ENCODE results near the gene HOXB8.

The HOXB8 gene

GRCh38 chr17:48615047-48615962 is at the start of gene HOXB8:
Gene HOXB8, minus strand, starts transcription at chr17:48615292. Its CDS starts 588 bp downstream, at chr17:48614704.
- no peak for DNase-seq (ENCODE audit: low read depth in 2 of 2)

GRCh38 chr17:48663134-48663924 is 48.2 kb upstream of the HOXB8 start:
- DNase-seq (ENCODE audit: low read depth in 2 of 2) = no peak

GRCh38 chr17:48655913-48656312 is 40.8 kb upstream of the HOXB8 start:
- DNase-seq (ENCODE audit: low read depth in 2 of 2) = no peak

- no peak for DNase-seq (ENCODE audit: low read depth in 2 of 2)
These were observed 34.6 kb upstream of the HOXB8 start for GRCh38 chr17:48649741-48650140.

- DNase-seq (ENCODE audit: low read depth in 2 of 2) = no peak
These were observed 32.8 kb upstream of the HOXB8 start for GRCh38 chr17:48647963-48648245.

- no peak for DNase-seq (ENCODE audit: low read depth in 2 of 2)
These were observed 32.2 kb upstream of the HOXB8 start for GRCh38 chr17:48647103-48647962.

- no peak for DNase-seq (ENCODE audit: low read depth in 2 of 2)
These were observed 31.4 kb upstream of the HOXB8 start for GRCh38 chr17:48646183-48647102.

- DNase-seq (ENCODE audit: low read depth in 2 of 2) = no peak
These were observed 30.6 kb upstream of the HOXB8 start for GRCh38 chr17:48645639-48646182.

- no peak for DNase-seq (ENCODE audit: low read depth in 2 of 2)
These were observed 29.9 kb upstream of the HOXB8 start for GRCh38 chr17:48644910-48645557.

- DNase-seq (ENCODE audit: low read depth in 2 of 2) = no peak
These were observed 29.1 kb upstream of the HOXB8 start for GRCh38 chr17:48644159-48644558.

- DNase-seq (ENCODE audit: low read depth in 2 of 2) = no peak
These were observed 28.6 kb upstream of the HOXB8 start for GRCh38 chr17:48643697-48644012.

- no peak for DNase-seq (ENCODE audit: low read depth in 2 of 2)
These were observed 28.0 kb upstream of the HOXB8 start for GRCh38 chr17:48642843-48643696.

GRCh38 chr17:48642059-48642842 is 27.2 kb upstream of the HOXB8 start:
- DNase-seq (ENCODE audit: low read depth in 2 of 2) = no peak

GRCh38 chr17:48641541-48642058 is 26.5 kb upstream of the HOXB8 start:
- DNase-seq (ENCODE audit: low read depth in 2 of 2) = no peak

GRCh38 chr17:48640858-48641180 is 25.7 kb upstream of the HOXB8 start:
- no peak for DNase-seq (ENCODE audit: low read depth in 2 of 2)

GRCh38 chr17:48639982-48640857 is 25.1 kb upstream of the HOXB8 start:
- no peak for DNase-seq (ENCODE audit: low read depth in 2 of 2)

GRCh38 chr17:48639136-48639535 is 24.0 kb upstream of the HOXB8 start:
- DNase-seq (ENCODE audit: low read depth in 2 of 2) = no peak

Data from stimulated activated CD4-positive, alpha-beta T cell treated with anti-CD3 and anti-CD28 coated beads, Interleukin-12 subunit alpha, Interleukin-12 subunit beta, amount 100 ng/mL, for 24 hours (primary cell).